Chondrocyte (in vitro differentiated cells): ENCODE results near the gene OGFRL1. TPM values are rescaled to one million over a fixed set of nuclear protein-coding genes. Genes with fewer than 3 reads are reported as not detected.

Source experiments
- DNase-seq: peaks from one replicate; pipeline ENCODE4 v3.0.0; 2021; ENCODE audit warnings: mixed read lengths, low spot score
- H3K27ac Mint-ChIP-seq: one replicate; pipeline ENCODE4 v1.8.0; 2021; ENCODE audit warnings: mild to moderate bottlenecking, moderate library complexity, mixed read lengths; ENCODE audit not compliant: unreplicated experiment
- H3K27me3 Mint-ChIP-seq: 2 replicates; pipeline ENCODE4 v1.8.0; 2021; ENCODE audit warnings: low read depth, mixed read lengths
- H3K36me3 Mint-ChIP-seq: 2 replicates; pipeline ENCODE4 v1.8.0; 2021; ENCODE audit warnings: low read depth, mixed read lengths
- H3K4me1 Mint-ChIP-seq: 2 replicates; pipeline ENCODE4 v1.8.0; 2021; ENCODE audit warnings: low read depth, mild to moderate bottlenecking, mixed read lengths
- H3K4me3 Mint-ChIP-seq: one replicate; pipeline ENCODE4 v1.8.0; 2021; ENCODE audit warnings: mild to moderate bottlenecking, moderate library complexity, mixed read lengths; ENCODE audit not compliant: unreplicated experiment
- H3K9me3 Mint-ChIP-seq: 2 replicates; pipeline ENCODE4 v1.8.0; 2021; ENCODE audit warnings: low read depth, mixed read lengths
- total RNA-seq: library from RNA; stranded (reverse); gene quantifications from 3 replicates; pipeline ENCODE4 v1.2.1, GENCODE V29; 2021
- TF ChIP-seq, protein P1 (sequence below): fragments of 200-600 bp; sonication (generic); IDR thresholded peaks from 2 replicates; pipeline ENCODE4 v1.5.0; 2021; ENCODE audit warnings: antibody characterized with exemption, mild to moderate bottlenecking, moderate library complexity

Gene OGFRL1
- total RNA-seq, 1 donor from 2014 or later, result 6.5 TPM

DNA sequence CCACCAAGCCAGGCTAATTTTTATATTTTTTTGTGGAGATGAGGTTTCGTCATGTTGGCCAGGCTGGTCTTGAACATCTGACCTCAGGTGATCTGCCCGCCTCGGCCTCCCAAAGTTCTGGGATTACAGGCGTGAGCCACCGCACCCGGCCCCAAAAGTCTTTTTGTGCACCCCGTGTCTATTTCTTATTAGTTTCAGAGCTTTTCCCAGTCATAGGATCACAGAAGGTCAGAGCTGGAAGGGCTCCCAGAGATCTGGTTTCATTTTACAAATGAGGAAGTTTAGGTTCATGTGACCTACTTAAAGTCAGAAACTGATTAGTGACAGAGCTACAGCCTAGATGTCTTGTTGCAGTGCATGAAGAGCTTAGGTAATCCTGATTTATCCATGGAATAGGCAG, 1.6 kb upstream of the OGFRL1 start:
- DNase-seq, result no peak
- H3K27ac Mint-ChIP-seq, result no peak overlapping the region
- no peaks in the 10 kb centered on the region for H3K27me3 Mint-ChIP-seq
- no peaks in the 10 kb centered on the region for H3K36me3 Mint-ChIP-seq
- H3K9me3 Mint-ChIP-seq, result no peaks in the 10 kb centered on the region
- no peak overlapping the region for H3K4me3 Mint-ChIP-seq
- TF ChIP-seq, protein P1, sequence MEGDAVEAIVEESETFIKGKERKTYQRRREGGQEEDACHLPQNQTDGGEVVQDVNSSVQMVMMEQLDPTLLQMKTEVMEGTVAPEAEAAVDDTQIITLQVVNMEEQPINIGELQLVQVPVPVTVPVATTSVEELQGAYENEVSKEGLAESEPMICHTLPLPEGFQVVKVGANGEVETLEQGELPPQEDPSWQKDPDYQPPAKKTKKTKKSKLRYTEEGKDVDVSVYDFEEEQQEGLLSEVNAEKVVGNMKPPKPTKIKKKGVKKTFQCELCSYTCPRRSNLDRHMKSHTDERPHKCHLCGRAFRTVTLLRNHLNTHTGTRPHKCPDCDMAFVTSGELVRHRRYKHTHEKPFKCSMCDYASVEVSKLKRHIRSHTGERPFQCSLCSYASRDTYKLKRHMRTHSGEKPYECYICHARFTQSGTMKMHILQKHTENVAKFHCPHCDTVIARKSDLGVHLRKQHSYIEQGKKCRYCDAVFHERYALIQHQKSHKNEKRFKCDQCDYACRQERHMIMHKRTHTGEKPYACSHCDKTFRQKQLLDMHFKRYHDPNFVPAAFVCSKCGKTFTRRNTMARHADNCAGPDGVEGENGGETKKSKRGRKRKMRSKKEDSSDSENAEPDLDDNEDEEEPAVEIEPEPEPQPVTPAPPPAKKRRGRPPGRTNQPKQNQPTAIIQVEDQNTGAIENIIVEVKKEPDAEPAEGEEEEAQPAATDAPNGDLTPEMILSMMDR, result no peak
- H3K4me1 Mint-ChIP-seq, result peaks cover 23% of the 10 kb centered on the region

DNA sequence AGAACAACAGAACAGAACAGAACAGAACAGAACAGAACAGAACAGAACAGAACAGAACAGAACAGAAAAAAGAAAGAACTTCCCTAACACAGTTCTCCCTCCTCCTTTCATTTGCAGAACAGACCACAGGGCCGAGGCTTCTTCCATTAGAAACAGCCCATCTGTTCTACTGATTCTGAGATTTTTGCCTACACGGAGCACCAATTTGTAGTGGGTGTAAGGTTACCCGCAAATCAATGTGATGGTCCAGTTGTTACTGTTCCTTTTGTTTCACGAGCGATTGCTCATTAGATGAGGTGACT, 734 bp upstream of the OGFRL1 start:
- Mint-ChIP-seq H3K4me1 (peaks cover 23% of the 10 kb centered on the region), H3K9me3 (no peaks in the 10 kb centered on the region), H3K27ac (no peak overlapping the region), H3K27me3 (no peaks in the 10 kb centered on the region), H3K36me3 (no peaks in the 10 kb centered on the region), H3K4me3 (peak overlapping the region; percentile 68)
- TF ChIP-seq, protein P1, result no peak
- DNase-seq, result no peak

DNA sequence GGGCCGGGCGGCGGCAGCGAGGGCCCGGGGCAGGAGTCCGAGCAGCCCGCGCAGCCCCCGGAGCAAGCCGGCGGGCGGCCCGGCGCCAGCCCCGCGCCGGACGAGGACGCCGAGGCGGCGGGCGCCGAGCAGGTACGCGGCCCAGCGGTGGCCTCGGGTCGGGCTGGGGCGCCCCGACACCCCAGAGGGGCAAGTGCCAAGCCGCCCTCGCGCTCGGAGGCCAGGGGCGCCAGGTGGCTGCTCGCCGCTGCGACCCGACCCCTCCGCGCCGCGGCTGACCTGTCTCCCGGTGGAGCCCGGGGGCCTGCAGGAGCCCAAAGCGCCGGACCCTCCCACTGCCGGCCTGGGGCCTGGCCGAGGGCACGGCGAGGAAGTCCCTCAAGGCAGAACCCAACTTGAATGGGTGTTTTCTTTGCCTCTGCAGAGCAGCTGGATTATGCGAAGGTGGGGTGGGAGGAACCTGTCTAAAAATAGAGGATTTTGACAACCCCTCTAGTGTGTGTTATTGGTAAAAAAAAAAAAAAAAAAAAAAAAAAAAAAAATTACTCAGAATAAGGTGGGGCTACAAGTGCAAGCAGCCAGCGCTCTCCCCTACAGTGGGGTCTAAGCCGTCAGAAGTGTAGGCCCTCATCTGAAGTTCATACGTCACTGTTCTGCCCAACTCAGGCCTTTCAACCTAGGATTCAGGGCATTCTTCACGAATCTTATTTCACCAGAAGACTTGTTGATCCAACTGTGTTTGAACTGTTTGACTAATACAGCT, 609 bp downstream of the OGFRL1 start:
- TF ChIP-seq, protein P1, result no peak
- Mint-ChIP-seq H3K27ac (no peak overlapping the region), H3K36me3 (peaks cover 1% of the 10 kb centered on the region), H3K4me3 (peak overlapping the region; percentile 69), H3K27me3 (no peaks in the 10 kb centered on the region), H3K4me1 (peaks cover 31% of the 10 kb centered on the region), H3K9me3 (no peaks in the 10 kb centered on the region)
- DNase-seq, result no peak

DNA sequence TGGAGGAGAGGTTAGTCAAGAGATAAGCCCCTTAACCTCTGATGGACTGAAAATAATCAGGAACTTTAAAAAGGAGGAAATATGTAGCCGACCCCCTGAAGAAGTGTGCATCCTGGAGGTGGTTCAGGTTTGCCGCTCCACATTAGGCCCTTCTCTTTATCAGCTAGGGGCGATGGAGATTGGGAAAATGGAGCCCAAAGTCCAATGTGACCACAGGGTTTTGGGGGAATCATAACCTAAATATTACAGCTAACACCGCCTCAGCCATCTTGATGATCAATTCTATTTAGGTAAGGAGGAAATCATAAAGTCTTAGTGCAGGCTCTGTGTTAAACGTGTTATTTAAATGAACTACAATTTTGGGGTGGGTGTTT, 1.2 kb downstream of the OGFRL1 start:
- H3K27me3 Mint-ChIP-seq, result no peaks in the 10 kb centered on the region

DNA sequence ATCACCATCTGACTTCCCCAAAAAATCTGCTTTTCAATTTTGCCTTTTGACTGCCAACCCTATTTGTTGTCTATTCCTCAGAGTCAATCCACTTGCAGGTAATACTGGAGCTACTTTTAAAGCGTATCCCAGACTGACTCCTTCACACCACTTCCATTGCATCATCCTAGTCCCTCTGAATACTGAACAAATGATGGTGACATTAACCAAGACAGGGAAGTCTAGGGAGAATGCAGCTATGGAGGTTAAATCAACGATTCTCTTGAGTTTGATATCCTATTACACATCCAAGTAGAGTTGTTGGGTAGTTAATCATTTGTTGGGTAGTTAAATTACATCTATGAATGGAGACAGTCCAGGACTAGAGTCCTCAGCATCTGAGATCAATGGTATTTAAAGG, 2.0 kb downstream of the OGFRL1 start:
- TF ChIP-seq, protein P1, result no peak

More for the DNA sequence above, 1.2 kb downstream of the OGFRL1 start:
- H3K9me3 Mint-ChIP-seq, result no peaks in the 10 kb centered on the region
- TF ChIP-seq, protein P1, result no peak
- DNase-seq, result no peak
- H3K27ac Mint-ChIP-seq, result no peak overlapping the region
- H3K36me3 Mint-ChIP-seq, result peaks cover 1% of the 10 kb centered on the region
- peak overlapping the region; percentile 69 for H3K4me3 Mint-ChIP-seq
- H3K4me1 Mint-ChIP-seq, result peaks cover 35% of the 10 kb centered on the region

More for the DNA sequence above, 2.0 kb downstream of the OGFRL1 start:
- Mint-ChIP-seq H3K4me3 (no peak overlapping the region), H3K27me3 (no peaks in the 10 kb centered on the region), H3K9me3 (no peaks in the 10 kb centered on the region), H3K27ac (no peak overlapping the region), H3K4me1 (peaks cover 39% of the 10 kb centered on the region), H3K36me3 (peaks cover 1% of the 10 kb centered on the region)
- no peak for DNase-seq
